ENCODE results near the gene RALY.

DNA sequence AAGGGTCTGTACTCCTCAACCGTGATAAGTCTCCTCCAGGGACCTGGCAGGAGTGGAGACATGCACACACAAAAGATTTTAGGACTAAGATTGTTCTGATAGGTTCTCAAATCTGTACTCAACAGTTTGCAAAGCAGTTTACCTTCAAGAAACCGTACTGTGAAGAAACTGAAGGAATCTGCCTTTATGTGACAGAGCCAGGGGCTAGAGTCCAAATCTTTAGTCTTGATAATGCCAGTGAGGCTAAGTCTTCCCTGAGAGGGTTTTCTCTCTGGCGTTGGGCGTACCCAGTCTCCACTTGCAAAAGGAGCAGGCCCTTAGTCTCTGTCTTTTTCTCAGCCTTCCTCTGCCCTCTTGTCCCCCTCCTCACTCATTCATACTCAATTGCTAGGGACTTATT is 47.5 kb downstream of the RALY start:
- no peak for TF ChIP-seq POLR2A (IDR thresholded peaks at IDR 0.05)
- TF ChIP-seq, protein P1, sequence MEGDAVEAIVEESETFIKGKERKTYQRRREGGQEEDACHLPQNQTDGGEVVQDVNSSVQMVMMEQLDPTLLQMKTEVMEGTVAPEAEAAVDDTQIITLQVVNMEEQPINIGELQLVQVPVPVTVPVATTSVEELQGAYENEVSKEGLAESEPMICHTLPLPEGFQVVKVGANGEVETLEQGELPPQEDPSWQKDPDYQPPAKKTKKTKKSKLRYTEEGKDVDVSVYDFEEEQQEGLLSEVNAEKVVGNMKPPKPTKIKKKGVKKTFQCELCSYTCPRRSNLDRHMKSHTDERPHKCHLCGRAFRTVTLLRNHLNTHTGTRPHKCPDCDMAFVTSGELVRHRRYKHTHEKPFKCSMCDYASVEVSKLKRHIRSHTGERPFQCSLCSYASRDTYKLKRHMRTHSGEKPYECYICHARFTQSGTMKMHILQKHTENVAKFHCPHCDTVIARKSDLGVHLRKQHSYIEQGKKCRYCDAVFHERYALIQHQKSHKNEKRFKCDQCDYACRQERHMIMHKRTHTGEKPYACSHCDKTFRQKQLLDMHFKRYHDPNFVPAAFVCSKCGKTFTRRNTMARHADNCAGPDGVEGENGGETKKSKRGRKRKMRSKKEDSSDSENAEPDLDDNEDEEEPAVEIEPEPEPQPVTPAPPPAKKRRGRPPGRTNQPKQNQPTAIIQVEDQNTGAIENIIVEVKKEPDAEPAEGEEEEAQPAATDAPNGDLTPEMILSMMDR (IDR thresholded peaks at IDR 0.05) = no peak

Data from heart left ventricle (tissue), 13 donors.